ENCODE results near the gene ATP1A2.

Gene ATP1A2

DNA sequence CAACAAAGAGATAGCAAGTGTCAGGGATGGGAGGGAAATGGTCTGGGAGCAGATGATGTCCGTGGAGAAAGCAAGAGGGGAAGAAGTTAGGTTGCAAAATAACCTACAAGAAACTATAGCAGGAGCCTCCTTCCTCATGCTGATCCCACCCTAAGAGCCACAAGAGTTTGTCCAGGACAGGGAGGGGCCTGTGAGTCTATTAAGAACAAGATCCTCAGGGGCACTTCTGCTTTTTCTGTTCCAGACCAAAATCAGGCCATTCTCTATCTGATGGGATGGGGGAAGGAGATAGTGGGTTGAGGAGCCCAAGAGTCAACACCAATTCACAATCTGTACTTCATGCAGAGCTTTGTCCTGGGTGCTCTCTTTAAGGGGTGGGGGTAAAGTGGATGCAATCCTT lies 28.1 kb downstream of the ATP1A2 start:
- no peak overlapping the region for H3K4me2 ChIP-seq (ENCODE audit: low read depth, low read length, poor library complexity, severe bottlenecking)
- H4K20me1 ChIP-seq (ENCODE audit: low read depth, low read length) = no peaks in the 10 kb centered on the region
- H3K79me2 ChIP-seq (ENCODE audit: insufficient read depth, low read length) = no peaks in the 10 kb centered on the region
- no peaks in the 10 kb centered on the region for H3K36me3 ChIP-seq (ENCODE audit: low read length)
- H3F3A ChIP-seq (ENCODE audit: insufficient read depth) = no peaks in the 10 kb centered on the region
- H3K4me3 ChIP-seq (ENCODE audit: insufficient read depth, low read length, poor library complexity, severe bottlenecking) = no peak overlapping the region
- no peak for TF ChIP-seq EZH2phosphoT487 (conservative IDR thresholded peaks at IDR 0.05; ENCODE audit: low read length)
- no peak for TF ChIP-seq CTCF (IDR thresholded peaks at IDR 0.05; ENCODE audit: insufficient read depth, low read length, poor library complexity, severe bottlenecking)
- no peaks in the 10 kb centered on the region for H3K9me2 ChIP-seq (replicated peaks; ENCODE audit: insufficient read depth, low read length)
- no peak overlapping the region for H2AFZ ChIP-seq (ENCODE audit: low read depth, low read length, severe bottlenecking)
- no peak overlapping the region for H3K27ac ChIP-seq (ENCODE audit: low read depth, low read length)
- H3K9me3 ChIP-seq (ENCODE audit: insufficient read depth, low read length) = no peaks in the 10 kb centered on the region
- no peak overlapping the region for H3K9ac ChIP-seq (ENCODE audit: low read length)
- no peaks in the 10 kb centered on the region for H3K27me3 ChIP-seq (ENCODE audit: low read length)

GRCh38 chr1:160144921-160145320 lies 29.4 kb downstream of the ATP1A2 start:
- Histone ChIP-seq H3K36me3 (ENCODE audit: low read length) (no peaks in the 10 kb centered on the region), H3F3A (ENCODE audit: insufficient read depth) (no peaks in the 10 kb centered on the region), H3K4me2 (ENCODE audit: low read depth, low read length, poor library complexity, severe bottlenecking) (no peak overlapping the region), H3K9ac (ENCODE audit: low read length) (no peak overlapping the region), H3K27ac (ENCODE audit: low read depth, low read length) (no peak overlapping the region), H3K9me3 (ENCODE audit: insufficient read depth, low read length) (no peaks in the 10 kb centered on the region), H4K20me1 (ENCODE audit: low read depth, low read length) (no peaks in the 10 kb centered on the region), H2AFZ (ENCODE audit: low read depth, low read length, severe bottlenecking) (no peak overlapping the region), H3K9me2 (replicated peaks; ENCODE audit: insufficient read depth, low read length) (no peaks in the 10 kb centered on the region), H3K79me2 (ENCODE audit: insufficient read depth, low read length) (no peaks in the 10 kb centered on the region), H3K4me3 (ENCODE audit: insufficient read depth, low read length, poor library complexity, severe bottlenecking) (no peak overlapping the region), H3K27me3 (ENCODE audit: low read length) (no peaks in the 10 kb centered on the region)
- TF ChIP-seq CTCF (IDR thresholded peaks at IDR 0.05; ENCODE audit: insufficient read depth, low read length, poor library complexity, severe bottlenecking) (no peak), EZH2phosphoT487 (conservative IDR thresholded peaks at IDR 0.05; ENCODE audit: low read length) (no peak)

GRCh38 chr1:160146107-160146506 lies 30.5 kb downstream of the ATP1A2 start:
- H3F3A ChIP-seq (ENCODE audit: insufficient read depth) = no peaks in the 10 kb centered on the region
- no peaks in the 10 kb centered on the region for H3K27me3 ChIP-seq (ENCODE audit: low read length)
- no peak overlapping the region for H3K4me2 ChIP-seq (ENCODE audit: low read depth, low read length, poor library complexity, severe bottlenecking)
- no peaks in the 10 kb centered on the region for H3K9me3 ChIP-seq (ENCODE audit: insufficient read depth, low read length)
- no peaks in the 10 kb centered on the region for H4K20me1 ChIP-seq (ENCODE audit: low read depth, low read length)
- H3K36me3 ChIP-seq (ENCODE audit: low read length) = no peaks in the 10 kb centered on the region
- no peak overlapping the region for H3K27ac ChIP-seq (ENCODE audit: low read depth, low read length)
- no peaks in the 10 kb centered on the region for H3K79me2 ChIP-seq (ENCODE audit: insufficient read depth, low read length)
- no peak overlapping the region for H2AFZ ChIP-seq (ENCODE audit: low read depth, low read length, severe bottlenecking)
- H3K9me2 ChIP-seq (replicated peaks; ENCODE audit: insufficient read depth, low read length) = no peaks in the 10 kb centered on the region
- no peak overlapping the region for H3K4me3 ChIP-seq (ENCODE audit: insufficient read depth, low read length, poor library complexity, severe bottlenecking)
- TF ChIP-seq EZH2phosphoT487 (conservative IDR thresholded peaks at IDR 0.05; ENCODE audit: low read length) (no peak), CTCF (IDR thresholded peaks at IDR 0.05; ENCODE audit: insufficient read depth, low read length, poor library complexity, severe bottlenecking) (no peak)
- no peak overlapping the region for H3K9ac ChIP-seq (ENCODE audit: low read length)

Measured in SU-DHL-6 (cell line).